Measurements from ENCODE around the gene FCHSD2.

DNA sequence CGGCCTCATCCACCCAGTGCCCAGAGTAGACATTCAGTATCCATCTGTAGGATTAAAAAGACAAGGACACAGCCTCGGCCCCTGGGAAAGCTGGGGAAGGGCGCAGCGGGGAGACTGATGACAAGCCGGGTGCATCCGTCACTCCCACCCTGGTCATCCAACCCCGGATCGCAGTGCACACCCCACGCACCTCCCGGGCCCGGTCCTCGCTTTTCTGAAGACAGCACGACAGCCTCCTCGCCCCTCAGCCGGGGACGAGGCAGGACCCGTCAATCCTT is 1.1 kb downstream of the FCHSD2 start:
- TF ChIP-seq, protein P1, sequence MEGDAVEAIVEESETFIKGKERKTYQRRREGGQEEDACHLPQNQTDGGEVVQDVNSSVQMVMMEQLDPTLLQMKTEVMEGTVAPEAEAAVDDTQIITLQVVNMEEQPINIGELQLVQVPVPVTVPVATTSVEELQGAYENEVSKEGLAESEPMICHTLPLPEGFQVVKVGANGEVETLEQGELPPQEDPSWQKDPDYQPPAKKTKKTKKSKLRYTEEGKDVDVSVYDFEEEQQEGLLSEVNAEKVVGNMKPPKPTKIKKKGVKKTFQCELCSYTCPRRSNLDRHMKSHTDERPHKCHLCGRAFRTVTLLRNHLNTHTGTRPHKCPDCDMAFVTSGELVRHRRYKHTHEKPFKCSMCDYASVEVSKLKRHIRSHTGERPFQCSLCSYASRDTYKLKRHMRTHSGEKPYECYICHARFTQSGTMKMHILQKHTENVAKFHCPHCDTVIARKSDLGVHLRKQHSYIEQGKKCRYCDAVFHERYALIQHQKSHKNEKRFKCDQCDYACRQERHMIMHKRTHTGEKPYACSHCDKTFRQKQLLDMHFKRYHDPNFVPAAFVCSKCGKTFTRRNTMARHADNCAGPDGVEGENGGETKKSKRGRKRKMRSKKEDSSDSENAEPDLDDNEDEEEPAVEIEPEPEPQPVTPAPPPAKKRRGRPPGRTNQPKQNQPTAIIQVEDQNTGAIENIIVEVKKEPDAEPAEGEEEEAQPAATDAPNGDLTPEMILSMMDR (IDR thresholded peaks at IDR 0.05): no peak
- TF ChIP-seq POLR2A (IDR thresholded peaks at IDR 0.05): no peak

Data from suprapubic skin (tissue), 3 donors.